Activated CD4-positive, alpha-beta T cell treated with anti-CD3 and anti-CD28 coated beads, Interleukin-2, amount 10 ng/mL, durations not matched to agents 24 days and 14 days (primary cell): ENCODE results near the gene TNFRSF4. TPM values are rescaled to one million over a fixed set of nuclear protein-coding genes. Genes with fewer than 3 reads are reported as not detected.
"Not testable (repeated sequence)": the region's sequence is repeated elsewhere in the genome, so short reads cannot be mapped to it uniquely, and the experiment has no call there.

ENCODE experiments used
- DNase-seq: peaks from one replicate; pipeline ENCODE4 v3.0.0; 2022
- H3K27ac Mint-ChIP-seq: one replicate; pipeline ENCODE4 v1.8.0; 2022; ENCODE audit warnings: mild to moderate bottlenecking, mixed read lengths
- H3K27me3 Mint-ChIP-seq: one replicate; pipeline ENCODE4 v1.8.0; 2022; ENCODE audit warnings: mixed read lengths
- H3K36me3 Mint-ChIP-seq: one replicate; pipeline ENCODE4 v1.8.0; 2022; ENCODE audit warnings: low read depth, mild to moderate bottlenecking, mixed read lengths
- H3K4me1 Mint-ChIP-seq: one replicate; pipeline ENCODE4 v1.8.0; 2021; ENCODE audit warnings: mixed read lengths
- H3K4me3 Mint-ChIP-seq: one replicate; pipeline ENCODE4 v1.8.0; 2022; ENCODE audit warnings: mild to moderate bottlenecking, moderate library complexity, mixed read lengths
- H3K9me3 Mint-ChIP-seq: one replicate; pipeline ENCODE4 v1.8.0; 2021; ENCODE audit warnings: mixed read lengths
- intact Hi-C: fragments of 100-400 bp; cut with micrococcal nuclease; formaldehyde crosslinking; loops from one replicate; pipeline ENCODE4 v1.15.1; 2023
- total RNA-seq: library from RNA; stranded (reverse); gene quantifications from 2 replicates; pipeline ENCODE4 v1.2.3, GENCODE V29; 2022

The TNFRSF4 gene
- total RNA-seq, 1 donor from 2014 or later = 702 TPM

- H3K36me3 Mint-ChIP-seq = peaks cover 39% of the 10 kb centered on the region
- H3K9me3 Mint-ChIP-seq = no peaks in the 10 kb centered on the region
- no peak overlapping the region for H3K4me3 Mint-ChIP-seq
- peaks cover 5% of the 10 kb centered on the region for H3K4me1 Mint-ChIP-seq
- intact Hi-C loops = loop anchor here (5.0 kb wide), 1 partner anchor 46 kb away; the partner anchor contains the start of gene TNFRSF18
- no peak overlapping the region for H3K27ac Mint-ChIP-seq
- no peak for DNase-seq
- H3K27me3 Mint-ChIP-seq = no peaks in the 10 kb centered on the region
Observed at GRCh38 chr1:1253314-1253713, 39.4 kb upstream of the TNFRSF4 start.

GRCh38 chr1:1250786-1251284 lies 36.9 kb upstream of the TNFRSF4 start:
- peaks cover 23% of the 10 kb centered on the region for H3K36me3 Mint-ChIP-seq
- peak; percentile 90 for DNase-seq
- peak overlapping the region; percentile 61 for H3K4me3 Mint-ChIP-seq
- H3K27me3 Mint-ChIP-seq = no peaks in the 10 kb centered on the region
- H3K4me1 Mint-ChIP-seq = peaks cover 5% of the 10 kb centered on the region
- H3K9me3 Mint-ChIP-seq = no peaks in the 10 kb centered on the region
- H3K27ac Mint-ChIP-seq = peak overlapping the region; percentile 96
- intact Hi-C loops = loop anchor here (2.0 to 5.0 kb wide), 2 partner anchors 44 to 128 kb away; partner anchors contain the start of gene TNFRSF18

GRCh38 chr1:1248009-1248913 lies 34.3 kb upstream of the TNFRSF4 start:
- peaks cover 12% of the 10 kb centered on the region for H3K36me3 Mint-ChIP-seq
- H3K4me1 Mint-ChIP-seq, H3K4me3 Mint-ChIP-seq, DNase-seq, H3K27me3 Mint-ChIP-seq, H3K9me3 Mint-ChIP-seq, H3K27ac Mint-ChIP-seq, intact Hi-C loops: not testable (repeated sequence)

GRCh38 chr1:1247341-1247913 lies 33.5 kb upstream of the TNFRSF4 start:
- Mint-ChIP-seq H3K36me3 (peaks cover 5% of the 10 kb centered on the region), H3K4me3 (no peak overlapping the region), H3K27ac (no peak overlapping the region), H3K27me3 (no peaks in the 10 kb centered on the region), H3K9me3 (no peaks in the 10 kb centered on the region), H3K4me1 (peaks cover 5% of the 10 kb centered on the region)
- intact Hi-C loops = no loop called here
- no peak for DNase-seq

- DNase-seq = no peak
- no peaks in the 10 kb centered on the region for H3K9me3 Mint-ChIP-seq
- intact Hi-C loops = no loop called here
- peaks cover 3% of the 10 kb centered on the region for H3K36me3 Mint-ChIP-seq
- H3K4me3 Mint-ChIP-seq = no peak within 1 kb of the TSS
- H3K27ac Mint-ChIP-seq = no peak within 1 kb of the TSS
- H3K27me3 Mint-ChIP-seq = no peaks in the 10 kb centered on the region
- H3K4me1 Mint-ChIP-seq = peaks cover 5% of the 10 kb centered on the region
Observed at GRCh38 chr1:1246577-1247340, 32.8 kb upstream of the TNFRSF4 start, which contains the start of gene C1QTNF12. C1QTNF12 (minus strand) TSS chr1:1246722; CDS start chr1:1246690, 32 bp downstream.

- H3K4me3 Mint-ChIP-seq = no peak overlapping the region
- H3K27me3 Mint-ChIP-seq = no peaks in the 10 kb centered on the region
- intact Hi-C loops = no loop called here
- DNase-seq = no peak
- no peaks in the 10 kb centered on the region for H3K9me3 Mint-ChIP-seq
- H3K36me3 Mint-ChIP-seq = peaks cover 2% of the 10 kb centered on the region
- peaks cover 3% of the 10 kb centered on the region for H3K4me1 Mint-ChIP-seq
- H3K27ac Mint-ChIP-seq = no peak overlapping the region
Observed at GRCh38 chr1:1245817-1246576, 32.0 kb upstream of the TNFRSF4 start.

- no peak overlapping the region for H3K4me3 Mint-ChIP-seq
- H3K4me1 Mint-ChIP-seq = peaks cover 1% of the 10 kb centered on the region
- no peak for DNase-seq
- no peaks in the 10 kb centered on the region for H3K27me3 Mint-ChIP-seq
- H3K27ac Mint-ChIP-seq = no peak overlapping the region
- H3K36me3 Mint-ChIP-seq = no peaks in the 10 kb centered on the region
- H3K9me3 Mint-ChIP-seq = no peaks in the 10 kb centered on the region
- intact Hi-C loops = no loop called here
Observed at GRCh38 chr1:1245178-1245816, 31.3 kb upstream of the TNFRSF4 start.

- H3K4me1 Mint-ChIP-seq = no peaks in the 10 kb centered on the region
Observed at GRCh38 chr1:1244192-1244811, 30.3 kb upstream of the TNFRSF4 start.

GRCh38 chr1:1243807-1244191 lies 29.8 kb upstream of the TNFRSF4 start:
- no peaks in the 10 kb centered on the region for H3K4me1 Mint-ChIP-seq
- no peak for DNase-seq
- H3K4me3 Mint-ChIP-seq = no peak overlapping the region
- H3K27me3 Mint-ChIP-seq = no peaks in the 10 kb centered on the region
- H3K9me3 Mint-ChIP-seq = no peaks in the 10 kb centered on the region
- H3K27ac Mint-ChIP-seq = no peak overlapping the region
- no peaks in the 10 kb centered on the region for H3K36me3 Mint-ChIP-seq
- intact Hi-C loops = no loop called here

More at GRCh38 chr1:1244192-1244811, 30.3 kb upstream of the TNFRSF4 start:
- Mint-ChIP-seq H3K36me3 (no peaks in the 10 kb centered on the region), H3K4me3 (no peak overlapping the region), H3K27me3 (no peaks in the 10 kb centered on the region), H3K9me3 (no peaks in the 10 kb centered on the region), H3K27ac (no peak overlapping the region)
- DNase-seq = no peak
- intact Hi-C loops = no loop called here

GRCh38 chr1:1243266-1243660 lies 29.3 kb upstream of the TNFRSF4 start:
- H3K36me3 Mint-ChIP-seq = no peaks in the 10 kb centered on the region
- H3K4me1 Mint-ChIP-seq = no peaks in the 10 kb centered on the region
- intact Hi-C loops = no loop called here
- no peak overlapping the region for H3K27ac Mint-ChIP-seq
- H3K27me3 Mint-ChIP-seq = no peaks in the 10 kb centered on the region
- no peak overlapping the region for H3K4me3 Mint-ChIP-seq
- DNase-seq = no peak
- H3K9me3 Mint-ChIP-seq = no peaks in the 10 kb centered on the region

- intact Hi-C loops = no loop called here
- Mint-ChIP-seq H3K4me1 (no peaks in the 10 kb centered on the region), H3K36me3 (no peaks in the 10 kb centered on the region), H3K4me3 (no peak overlapping the region), H3K27me3 (no peaks in the 10 kb centered on the region), H3K27ac (no peak overlapping the region), H3K9me3 (no peaks in the 10 kb centered on the region)
- no peak for DNase-seq
Observed at GRCh38 chr1:1242461-1243265, 28.7 kb upstream of the TNFRSF4 start.
